HepG2 (cell line): ENCODE measurements around the gene TBC1D10A. TPM values are rescaled to one million over a fixed set of nuclear protein-coding genes. Genes with fewer than 3 reads are reported as not detected.

Experiments
- ATAC-seq: fragments of 200-7000 bp; cut with Tn5 transposase; 3 replicates; pipeline ENCODE4 v1.9.1; 2020; ENCODE audit warnings: mild to moderate bottlenecking, moderate library complexity
- BruUV-seq: library from RNA; stranded (reverse); fragments of 400-500 nt; replicated peaks from 2 replicates; lab custom pipeline; 2021; lab: Mats Ljungman, UMichigan
- CTCF ChIA-PET: fragments of 300-600 bp; formaldehyde crosslinking; extraction: SDS; loops from one replicate; lab custom pipeline; 2021; ENCODE audit warnings: low total read pairs, inconsistent platforms, low intra/inter-chr PET ratio; lab: Yijun Ruan, JAX
- POLR2A ChIA-PET: fragments of 350-600 bp; sonication (Branson Sonifier 250); formaldehyde crosslinking; loops from one replicate; lab custom pipeline; 2020; ENCODE audit warnings: antibody characterized with exemption, inconsistent platforms; lab: Yijun Ruan, JAX
- DNase-seq: peaks from one replicate; pipeline ENCODE4 v3.0.0-alpha.2; 2015; ENCODE audit warnings: low spot score
- FAIRE-seq: peaks from 3 replicates; lab custom pipeline; 2011; peaks lifted over from hg19 to GRCh38; lab: Jason Lieb, UNC
- H2AFZ ChIP-seq: one replicate; pipeline ENCODE4 v1.6.1; 2011; ENCODE audit warnings: low read length, inconsistent platforms
- H3K27ac ChIP-seq: fragments of 300-600 bp; 3 replicates; pipeline ENCODE4 v1.8.0; 2011; ENCODE audit warnings: mixed run types, mild to moderate bottlenecking, mixed read lengths, low read length, inconsistent platforms; ENCODE audit not compliant: insufficient read depth; ENCODE audit errors: extremely low read length
- H3K27me3 ChIP-seq, 2 experiments: fragments of 200-600 bp in 1 of 2; 2 replicates in 1 of 2; 3 replicates in 1 of 2; pipeline versions ENCODE4 v1.6.0 to v1.8.0; 2011; ENCODE audit warnings: low read length in 2 of 2, mild to moderate bottlenecking in 2 of 2, moderate library complexity in 2 of 2, inconsistent platforms in 1 of 2; ENCODE audit not compliant: insufficient read depth in 2 of 2, control insufficient read depth in 1 of 2
- H3K36me3 ChIP-seq, 2 experiments: fragments of 200-600 bp in 1 of 2; replicated peaks in 1 of 2; 2 replicates in 1 of 2; 3 replicates in 1 of 2; pipeline versions ENCODE4 v1.5.1 to v1.8.0; 2011; ENCODE audit warnings: low read length in 2 of 2, inconsistent platforms in 1 of 2; ENCODE audit not compliant: insufficient read depth in 2 of 2, control insufficient read depth in 1 of 2
- H3K4me1 ChIP-seq: 2 replicates; pipeline ENCODE4 v1.5.1; 2012; ENCODE audit warnings: low read length, inconsistent platforms; ENCODE audit not compliant: insufficient read depth
- H3K4me2 ChIP-seq: 2 replicates; pipeline ENCODE4 v1.6.0; 2011; ENCODE audit warnings: low read depth, low read length, inconsistent platforms
- H3K4me3 ChIP-seq, 3 experiments: fragments of 200-600 bp in 1 of 3; sonication (generic), shearing (Covaris generic) in 1 of 3; replicated peaks in 1 of 3; 2 replicates each; pipeline ENCODE4 v1.5.1; 2011 to 2016; ENCODE audit warnings: low read length in 3 of 3, inconsistent platforms in 2 of 3, low read depth in 2 of 3, mild to moderate bottlenecking in 2 of 3, control low read depth in 1 of 3, mixed read lengths in 1 of 3; ENCODE audit not compliant: insufficient read depth in 1 of 3
- H3K79me2 ChIP-seq: one replicate; pipeline ENCODE4 v1.6.1; 2011; ENCODE audit warnings: low read length, inconsistent platforms; ENCODE audit not compliant: insufficient read depth
- H3K9ac ChIP-seq: 2 replicates; pipeline ENCODE4 v1.6.0; 2011; ENCODE audit warnings: mild to moderate bottlenecking, low read depth, low read length, inconsistent platforms; ENCODE audit not compliant: insufficient read depth
- H3K9me3 ChIP-seq: 2 replicates; pipeline ENCODE4 v1.5.1; 2012; ENCODE audit warnings: mild to moderate bottlenecking, low read length
- H4K20me1 ChIP-seq: 2 replicates; pipeline ENCODE4 v1.6.0; 2011; ENCODE audit warnings: inconsistent platforms, mild to moderate bottlenecking, low read length, moderate library complexity; ENCODE audit not compliant: insufficient read depth
- ATRX ChIP-seq: sonication (generic); formaldehyde crosslinking; IDR thresholded peaks from 2 replicates; pipeline ENCODE4 v1.4.0; 2020; ENCODE audit warnings: missing genetic modification reagents, borderline replicate concordance
- DRAP1 ChIP-seq: IDR thresholded peaks from 2 replicates; pipeline ENCODE4 v1.6.1; 2016; ENCODE audit warnings: missing genetic modification reagents, missing compliant biosample characterization
- JDP2 ChIP-seq: sonication (generic); formaldehyde crosslinking; IDR thresholded peaks from 2 replicates; pipeline ENCODE4 v1.8.1; 2022; ENCODE audit warnings: missing genetic modification reagents, borderline replicate concordance
- MAFF ChIP-seq: IDR thresholded peaks from 2 replicates; pipeline ENCODE4 v1.6.1; 2011; ENCODE audit warnings: low read depth, low read length, improper control_type of control experiment
- PATZ1 ChIP-seq: sonication (generic); formaldehyde crosslinking; IDR thresholded peaks from 2 replicates; pipeline ENCODE4 v1.4.0; 2020; ENCODE audit warnings: missing genetic modification reagents
- POGK ChIP-seq: sonication (generic); formaldehyde crosslinking; conservative IDR thresholded peaks from 2 replicates; pipeline ENCODE4 v1.8.0; 2022; ENCODE audit warnings: mild to moderate bottlenecking, moderate library complexity, missing genetic modification reagents
- RARA ChIP-seq: IDR thresholded peaks from 2 replicates; pipeline ENCODE4 v1.6.1; 2016; ENCODE audit warnings: missing genetic modification reagents, missing compliant biosample characterization
- TCF7L2 ChIP-seq: IDR thresholded peaks from 2 replicates; pipeline ENCODE4 v1.6.1; 2011; ENCODE audit warnings: mild to moderate bottlenecking, low read depth, low read length, moderate library complexity
- ZFY ChIP-seq: sonication (generic); formaldehyde crosslinking; IDR thresholded peaks from 2 replicates; pipeline ENCODE4 v1.4.0; 2020; ENCODE audit warnings: missing genetic modification reagents
- ZNF292 ChIP-seq: sonication (generic); formaldehyde crosslinking; IDR thresholded peaks from 2 replicates; pipeline ENCODE4 v1.8.1; 2022; ENCODE audit warnings: mild to moderate bottlenecking, low read depth, missing genetic modification reagents, borderline replicate concordance
- ZNF687 ChIP-seq: sonication (generic); formaldehyde crosslinking; IDR thresholded peaks from 2 replicates; pipeline ENCODE4 v1.5.1; 2020; ENCODE audit warnings: mild to moderate bottlenecking, missing genetic modification reagents, moderate library complexity
- WGBS: methylation state at CpG from one replicate; pipeline ENCODE4 v1.1.6; 2017; ENCODE audit warnings: low lambda C conversion rate; 5-methylcytosine and 5-hydroxymethylcytosine counted together
- in situ Hi-C: cut with HindIII; loops from 2 replicates; pipeline ENCODE4 v1.10.0; 2017; ENCODE audit warnings: low pct_unique_long_range_greater_than_20kb; ENCODE audit not compliant: extremely low pct_ligation_motif_present
- intact Hi-C: fragments of 100-400 bp; cut with micrococcal nuclease; formaldehyde crosslinking; loops from one replicate; pipeline ENCODE4 v1.10.0; 2022; ENCODE audit not compliant: unreplicated experiment
- polyA plus RNA-seq, 8 experiments: library from polyadenylated mRNA; depleted of rRNA in 3 of 8; stranded (reverse) in 7 of 8; unstranded in 1 of 8; fragments of >200 nt; fragmentation: Illumina TruSeq in 4 of 8; extraction: Trizol in 4 of 8; gene quantifications; 2 replicates each; pipeline versions ENCODE4 v1.2.1 to v1.2.3, GENCODE V29; 2011 to 2016; ENCODE audit warnings: low read depth in 4 of 8, missing spikeins in 1 of 8, mixed read lengths in 1 of 8; ENCODE audit not compliant: insufficient read depth in 1 of 8
- total RNA-seq, 5 experiments: library from RNA; depleted of rRNA; stranded (reverse); fragments of >200 nt; fragmentation: Illumina TruSeq; extraction: Trizol; gene quantifications; 2 replicates each; pipeline ENCODE4 v1.2.3, GENCODE V29; 2016; ENCODE audit warnings: low read depth in 1 of 5

The TBC1D10A gene
- total and polyA plus RNA-seq, 2 of the 13 experiments (the other 11 are each of a cell fraction or from before 2014, with no cell fraction given): 4.2 to 4.9 TPM

- TF ChIP-seq DRAP1 (CRISPR knock-in tag): no peak
- no peak for TF ChIP-seq POGK
- TF ChIP-seq ATRX: no peak
Observed at GRCh38 chr22:30292069-30292970, 34.4 kb downstream of the TBC1D10A start (continued).

- WGBS: 97% methylated on average over 6 of the region's 13 CpGs
- Histone ChIP-seq H3K36me3 (peaks cover 6 to 12% of the 10 kb centered on the region in 2 experiments; a peak in 2 of 5 replicates), H4K20me1 (no peaks in the 10 kb centered on the region), H2AFZ (no peak overlapping the region), H3K4me2 (peak overlapping the region; percentile 94; the same call in 1 of the 2 replicates), H3K79me2 (no peaks in the 10 kb centered on the region), H3K4me3 (no peak overlapping the region), H3K9ac (no peak overlapping the region), H3K27ac (no peak overlapping the region), H3K27me3 (no peaks in the 10 kb centered on the region; a peak in 1 of 5 replicates), H3K4me1 (peaks cover 29% of the 10 kb centered on the region), H3K9me3 (no peaks in the 10 kb centered on the region)
- DNase-seq (peak; percentile 60), FAIRE-seq (no peak), ATAC-seq (no peak)
- intact Hi-C loops: no loop called here
- in situ Hi-C loops: no loop called here
- POLR2A ChIA-PET: interaction anchor here (1.0 to 4.0 kb wide), 7 partner anchors 26 to 133 kb away, joined by 3 to 28 read pairs (median 5); partner anchors contain the start of genes CCDC157, SF3A1 and TBC1D10A
- CTCF ChIA-PET: no interaction called here
- BruUV-seq: no TSS peak
- TF ChIP-seq TCF7L2: no peak
- TF ChIP-seq ZNF292: no peak
- peak; percentile 38; the same call in 1 of the 2 replicates for TF ChIP-seq ZNF687 (CRISPR knock-in tag)
- peak; percentile 58; the same call in 1 of the 2 replicates for TF ChIP-seq RARA
- TF ChIP-seq JDP2 (CRISPR knock-in tag): no peak
- peak; percentile 28; the same call in 1 of the 2 replicates for TF ChIP-seq MAFF
- TF ChIP-seq PATZ1 (CRISPR knock-in tag): peak; percentile 91
- TF ChIP-seq ZFY (CRISPR knock-in tag): 0 out of 2 replicates have a peak, but pooled peaks have one; percentile 8
Observed at GRCh38 chr22:30291058-30291892, 35.5 kb downstream of the TBC1D10A start.
